Endothelial cell of umbilical vein (primary cell): ENCODE results near the gene SOX5.

Experiments used
- CTCF ChIP-seq, 2 donors: IDR thresholded peaks; 1 replicate in 1 of 2; 2 replicates in 1 of 2; pipeline ENCODE4 v1.5.1; 2011; ENCODE audit warnings: low read length in 2 of 2, mild to moderate bottlenecking in 2 of 2, moderate library complexity in 2 of 2, control low read depth in 1 of 2, inconsistent platforms in 1 of 2, low read depth in 1 of 2; ENCODE audit not compliant: insufficient read depth in 1 of 2; ENCODE audit errors: extremely low read depth in 1 of 2
- MYC ChIP-seq: IDR thresholded peaks from one replicate; pipeline ENCODE4 v1.6.1; 2011; ENCODE audit warnings: mild to moderate bottlenecking, low read depth, low read length
- POLR2AphosphoS5 ChIP-seq: IDR thresholded peaks from 2 replicates; pipeline ENCODE4 v1.6.1; 2012; ENCODE audit warnings: low read depth, mild to moderate bottlenecking, control low read depth, low read length, moderate library complexity; ENCODE audit not compliant: insufficient read depth
- TF ChIP-seq, protein P1 (sequence below): IDR thresholded peaks from 2 replicates; pipeline ENCODE4 v1.6.1; 2011; ENCODE audit not compliant: insufficient read depth, insufficient read length

- TF ChIP-seq POLR2AphosphoS5, result no peak
- TF ChIP-seq MYC, result no peak
- TF ChIP-seq CTCF (IDR thresholded peaks at IDR 0.05; ENCODE audit: extremely low read depth in 1 of 2, insufficient read depth in 1 of 2, low read depth in 1 of 2, low read length in 2 of 2), result no peak
- TF ChIP-seq, protein P1, sequence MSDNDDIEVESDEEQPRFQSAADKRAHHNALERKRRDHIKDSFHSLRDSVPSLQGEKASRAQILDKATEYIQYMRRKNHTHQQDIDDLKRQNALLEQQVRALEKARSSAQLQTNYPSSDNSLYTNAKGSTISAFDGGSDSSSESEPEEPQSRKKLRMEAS, result no peak
Observed at GRCh38 chr12:23889069-23889440, 60.4 kb downstream of the SOX5 start.
